NK-92 (cell line): ENCODE data around the gene SUMO2.
"Not testable (repeated sequence)": the region's sequence is repeated elsewhere in the genome, so short reads cannot be mapped to it uniquely, and the experiment has no call there.

Experiments used
- DNase-seq: peaks from one replicate; lab custom pipeline; 2025; ENCODE audit not compliant: unreplicated experiment; lab: John Stamatoyannopoulos, UW

The SUMO2 gene

GRCh38 chr17:75182319-75182568, 515 bp downstream of the SUMO2 start:
- DNase-seq: no peak

- no peak for DNase-seq
Measured at GRCh38 chr17:75181608-75182318, 996 bp downstream of the SUMO2 start.

- DNase-seq: no peak
Measured at GRCh38 chr17:75181110-75181509, 1.6 kb downstream of the SUMO2 start.

- DNase-seq: no peak
Measured at GRCh38 chr17:75178453-75178852, 4.3 kb downstream of the SUMO2 start.

- DNase-seq: no peak
Measured at GRCh38 chr17:75176625-75177024, 6.1 kb downstream of the SUMO2 start.

GRCh38 chr17:75174996-75175395, 7.8 kb downstream of the SUMO2 start:
- no peak for DNase-seq

GRCh38 chr17:75173526-75173925, 9.2 kb downstream of the SUMO2 start:
- no peak for DNase-seq

- DNase-seq: no peak
Measured at GRCh38 chr17:75168998-75169397, 13.8 kb downstream of the SUMO2 start.

GRCh38 chr17:75164606-75165005, 18.2 kb downstream of the SUMO2 start:
- DNase-seq: not testable (repeated sequence)

GRCh38 chr17:75163074-75163473, 19.7 kb downstream of the SUMO2 start:
- no peak for DNase-seq

GRCh38 chr17:75160211-75160610, 22.5 kb downstream of the SUMO2 start:
- DNase-seq: no peak

GRCh38 chr17:75159196-75160031, 23.3 kb downstream of the SUMO2 start:
- no peak for DNase-seq

GRCh38 chr17:75158480-75158879, 24.3 kb downstream of the SUMO2 start:
- not testable (repeated sequence) for DNase-seq

- DNase-seq: no peak
Measured at GRCh38 chr17:75155191-75155601, 27.6 kb downstream of the SUMO2 start.

GRCh38 chr17:75154195-75155106, 28.3 kb downstream of the SUMO2 start, which contains the start of gene JPT1:
JPT1 (minus strand) TSS chr17:75154512; CDS start chr17:75154397, 115 bp downstream.
- peak; percentile 87 for DNase-seq

GRCh38 chr17:75153780-75154194, 29.0 kb downstream of the SUMO2 start:
- no peak for DNase-seq

- DNase-seq: no peak
Measured at GRCh38 chr17:75152922-75153779, 29.6 kb downstream of the SUMO2 start.

- DNase-seq: no peak
Measured at GRCh38 chr17:75152523-75152921, 30.2 kb downstream of the SUMO2 start.

- no peak for DNase-seq
Measured at GRCh38 chr17:75151930-75152329, 30.8 kb downstream of the SUMO2 start.

- DNase-seq: no peak
Measured at GRCh38 chr17:75147878-75148546, 34.7 kb downstream of the SUMO2 start.
